GM12891 (cell line): ENCODE results near the gene SMAD7.
A peak's percentile ranks its signal among the peaks of the same experiment; 100 is the strongest.

ENCODE experiments used
- DNase-seq: peaks from one replicate; pipeline ENCODE4 v3.0.0; 2011; ENCODE audit warnings: low spot score; ENCODE audit not compliant: insufficient read length
- FAIRE-seq: peaks from 2 replicates; lab custom pipeline; 2011; peaks lifted over from hg19 to GRCh38; lab: Jason Lieb, UNC
- PAX5 ChIP-seq: IDR thresholded peaks from 2 replicates; pipeline ENCODE4 v1.6.1; 2011; ENCODE audit warnings: low read length, moderate library complexity, mild to moderate bottlenecking; ENCODE audit not compliant: insufficient read depth, severe bottlenecking
- POLR2A ChIP-seq: IDR thresholded peaks from 2 replicates; pipeline ENCODE4 v1.6.1; 2011; ENCODE audit warnings: low read depth, low read length, control low read depth
- POLR2AphosphoS5 ChIP-seq: IDR thresholded peaks from 2 replicates; pipeline ENCODE4 v1.6.1; 2011; ENCODE audit warnings: low read depth, low read length, control low read depth
- POU2F2 ChIP-seq: IDR thresholded peaks from 2 replicates; pipeline ENCODE4 v1.6.1; 2011; ENCODE audit warnings: low read depth, mild to moderate bottlenecking, control low read depth, low read length, moderate library complexity
- SPI1 ChIP-seq: IDR thresholded peaks from 2 replicates; pipeline ENCODE4 v1.6.1; 2011; ENCODE audit warnings: low read depth, low read length, control low read depth
- TAF1 ChIP-seq: IDR thresholded peaks from 2 replicates; pipeline ENCODE4 v1.6.1; 2011; ENCODE audit warnings: low read depth, low read length, control low read depth

SMAD7 gene

DNA sequence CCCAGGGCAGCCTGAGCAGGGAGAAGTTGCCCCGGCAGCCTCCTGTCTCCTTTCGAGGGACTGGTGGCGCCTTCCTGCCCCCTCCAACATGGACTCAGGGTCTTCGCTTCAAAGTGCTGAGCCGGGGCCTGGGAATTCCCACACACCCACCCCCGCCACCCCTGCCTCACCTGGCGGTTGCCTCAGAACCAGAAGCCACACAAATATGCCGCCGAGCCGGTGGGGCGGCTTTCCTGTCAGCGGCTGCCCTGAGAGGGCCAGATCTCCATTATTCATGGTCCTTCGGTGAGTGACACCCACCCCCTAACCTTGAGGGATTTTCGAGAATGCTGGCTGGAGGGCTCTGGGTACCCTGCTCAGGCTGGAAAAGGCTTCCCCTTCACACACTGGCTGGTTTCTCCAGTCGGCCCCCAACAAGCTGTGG lies 71.7 kb downstream of the SMAD7 start:
- TF ChIP-seq POLR2A (no peak), POU2F2 (no peak), POLR2AphosphoS5 (no peak), SPI1 (no peak), TAF1 (no peak), PAX5 (no peak)
- FAIRE-seq (no peak), DNase-seq (no peak)

DNA sequence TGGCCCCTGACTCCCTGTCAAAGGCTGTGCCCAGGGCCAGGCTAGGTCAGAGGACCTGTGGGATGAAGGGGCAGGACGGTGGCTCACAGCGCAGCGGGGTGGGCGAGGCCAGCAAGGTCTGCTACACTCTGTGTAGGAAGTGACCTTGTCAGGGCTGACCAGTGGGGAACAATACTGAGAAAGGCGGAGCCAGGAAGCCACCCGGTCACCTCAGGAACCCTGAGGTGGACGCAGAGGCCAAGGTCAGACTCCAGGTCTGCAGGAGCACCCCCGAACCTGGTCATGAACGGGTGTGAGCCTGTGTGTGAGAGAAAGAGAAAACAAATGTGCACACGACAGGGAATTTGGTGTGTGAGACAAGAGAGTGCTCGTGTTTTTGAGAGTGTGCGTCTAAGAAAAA lies 72.3 kb downstream of the SMAD7 start:
- DNase-seq (no peak), FAIRE-seq (no peak)
- TF ChIP-seq PAX5 (no peak), POLR2AphosphoS5 (no peak), POU2F2 (no peak), POLR2A (no peak), TAF1 (no peak), SPI1 (no peak)

DNA sequence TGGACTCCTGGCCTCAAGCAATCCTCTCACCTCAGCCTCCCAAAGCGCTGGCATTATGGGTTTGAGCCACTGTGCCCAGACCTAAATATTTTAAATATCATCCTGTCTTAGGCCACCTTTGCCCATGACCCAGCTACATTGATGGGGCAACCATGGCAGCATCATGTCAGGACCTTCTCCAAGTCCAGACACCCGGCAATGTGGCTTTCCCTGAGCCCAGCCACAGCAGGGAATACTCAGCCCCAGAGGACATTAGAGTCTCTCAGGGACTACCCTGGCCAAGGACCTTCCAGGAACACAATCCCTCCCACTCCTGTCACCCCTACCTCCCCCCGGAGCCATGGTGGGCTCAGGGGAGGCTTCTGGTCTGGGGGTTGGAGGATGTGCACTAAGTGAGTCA lies 72.8 kb downstream of the SMAD7 start:
- DNase-seq (no peak), FAIRE-seq (no peak)
- no peak for TF ChIP-seq POLR2A
- TF ChIP-seq TAF1 = no peak
- TF ChIP-seq SPI1 = no peak
- no peak for TF ChIP-seq PAX5
- no peak for TF ChIP-seq POU2F2
- TF ChIP-seq POLR2AphosphoS5 = no peak

DNA sequence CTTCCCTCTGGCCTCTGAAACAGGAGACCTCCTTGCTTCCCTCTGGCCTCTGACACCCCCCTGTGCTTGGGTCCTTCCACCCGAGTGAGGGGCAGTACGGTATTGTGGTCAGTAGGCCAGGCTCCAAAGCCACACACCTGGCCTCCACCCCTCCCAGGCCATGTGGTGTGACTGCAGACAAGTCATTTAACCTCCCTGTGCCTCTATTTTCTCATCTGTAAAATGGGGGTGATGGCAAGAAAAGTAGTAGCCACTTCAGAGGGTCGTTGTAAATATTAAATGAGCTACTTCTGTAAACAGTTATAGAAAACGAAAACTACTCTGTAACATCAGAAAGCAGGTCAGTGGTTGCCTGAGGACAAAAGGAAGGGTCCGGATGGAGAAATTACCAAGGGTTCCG lies 74.2 kb downstream of the SMAD7 start:
- no peak for FAIRE-seq
- TF ChIP-seq POU2F2 (no peak), POLR2AphosphoS5 (no peak), POLR2A (no peak), TAF1 (no peak), SPI1 (no peak)

DNA sequence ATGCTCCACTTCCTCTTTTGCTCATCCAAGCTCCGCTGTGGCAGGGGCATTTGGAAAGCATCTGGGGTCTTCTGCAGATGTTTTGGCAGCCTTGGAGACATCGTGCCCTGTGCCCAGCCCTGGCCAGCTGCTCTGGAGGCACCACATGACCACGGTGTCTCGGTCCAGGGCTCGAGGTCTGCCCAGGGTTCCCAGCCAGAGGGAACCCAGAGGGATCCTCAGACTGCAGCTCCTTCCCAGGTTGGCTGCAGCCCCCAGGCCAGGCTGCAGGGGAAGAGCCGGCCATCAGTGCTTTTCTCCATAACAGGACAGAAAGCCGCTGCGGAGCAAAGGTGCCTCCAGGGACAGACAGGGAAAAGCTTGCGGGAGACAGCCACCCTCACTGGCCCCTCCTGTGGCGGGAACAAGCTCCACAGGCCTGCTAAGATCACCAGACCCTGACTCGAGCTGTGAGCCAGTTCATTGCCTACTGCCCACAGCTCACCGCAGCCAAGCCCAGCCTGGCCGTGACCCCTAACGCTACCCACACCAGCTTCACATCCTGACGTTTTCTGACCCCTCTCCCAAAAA lies 74.7 kb downstream of the SMAD7 start:
- DNase-seq = no peak
- FAIRE-seq = no peak
- TF ChIP-seq POLR2AphosphoS5 (no peak), SPI1 (peak; percentile 95), POLR2A (no peak), TAF1 (no peak)

More for the DNA sequence above, 74.2 kb downstream of the SMAD7 start:
- DNase-seq = no peak

DNA sequence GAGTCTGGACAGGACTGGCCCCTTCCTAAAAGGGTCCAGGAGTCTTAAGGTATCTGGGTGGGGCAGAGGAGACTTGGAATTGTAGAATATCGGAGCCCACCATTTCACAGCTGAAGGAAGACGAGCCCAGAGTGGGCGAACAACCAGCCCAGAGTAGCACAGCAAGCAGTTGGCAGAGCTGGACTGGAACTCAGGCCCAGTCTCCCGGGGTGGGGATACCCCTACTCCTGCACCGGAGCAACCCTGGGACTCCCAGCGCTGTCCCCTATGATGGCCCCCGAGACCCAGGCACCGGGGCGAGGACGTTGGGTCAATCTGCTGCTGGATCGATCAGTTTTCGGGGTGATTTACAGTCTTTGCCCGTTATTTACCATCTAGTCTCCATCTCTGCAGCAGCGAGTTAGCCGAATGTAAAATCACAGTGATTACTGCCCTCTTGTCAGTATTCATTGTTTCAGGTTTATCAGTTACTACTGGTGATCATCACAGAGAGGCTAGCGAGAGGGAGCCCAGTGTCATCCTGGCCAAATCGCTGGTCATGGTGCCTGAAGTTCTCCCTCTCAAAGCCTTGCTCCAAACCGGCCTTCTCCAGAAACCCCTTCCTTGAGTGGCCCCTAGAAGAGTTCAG lies 75.3 kb downstream of the SMAD7 start:
- TF ChIP-seq TAF1 (no peak), PAX5 (no peak), POU2F2 (no peak)
- FAIRE-seq (no peak), DNase-seq (no peak)

DNA sequence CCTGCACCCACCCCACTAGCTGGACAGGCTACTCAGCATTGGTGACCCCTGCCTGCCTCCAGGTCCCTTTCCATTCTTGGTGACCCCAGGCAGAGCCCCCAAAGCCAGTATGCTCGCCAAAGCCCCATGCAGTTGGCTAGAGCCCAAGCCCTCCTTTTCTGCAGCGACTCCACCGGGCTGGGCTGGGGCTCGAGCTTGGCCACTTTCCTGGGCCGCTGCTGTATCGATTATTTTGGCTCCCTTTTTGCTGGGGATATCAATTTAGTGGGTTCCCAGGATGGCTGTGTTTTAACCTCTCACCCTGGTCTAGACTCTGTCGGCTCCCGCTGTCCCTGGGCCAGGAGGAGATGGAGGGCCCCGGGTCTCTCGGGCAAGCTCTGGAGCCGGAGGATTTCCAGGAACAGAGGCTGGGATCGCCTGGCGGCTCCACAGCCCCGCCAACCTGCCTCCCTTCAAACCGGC lies 76.0 kb downstream of the SMAD7 start:
- FAIRE-seq (no peak), DNase-seq (no peak)
- TF ChIP-seq POLR2A (no peak), SPI1 (no peak), POU2F2 (no peak), POLR2AphosphoS5 (no peak), TAF1 (no peak), PAX5 (no peak)

DNA sequence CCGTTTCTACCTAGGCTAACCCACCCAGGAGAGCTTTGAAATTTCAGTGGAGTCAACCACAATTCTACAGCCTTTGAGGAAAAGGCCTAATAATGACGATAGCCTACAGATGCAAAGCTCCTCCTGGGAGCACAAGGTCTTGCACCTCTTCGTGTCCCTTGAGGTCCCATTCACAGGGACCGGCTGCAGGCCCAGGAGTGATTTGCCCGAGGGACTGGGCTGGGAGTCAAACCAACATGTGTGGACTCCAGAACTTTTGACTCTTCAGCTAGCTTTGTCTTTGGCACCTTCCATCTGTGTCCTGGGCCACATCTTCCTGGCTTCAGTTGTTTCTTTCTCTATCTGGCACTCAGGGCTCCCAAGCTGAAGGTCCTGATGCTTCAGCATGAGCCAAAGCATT lies 76.5 kb downstream of the SMAD7 start:
- DNase-seq (no peak), FAIRE-seq (no peak)
- TF ChIP-seq POU2F2 (no peak), POLR2AphosphoS5 (no peak), SPI1 (no peak), PAX5 (no peak), POLR2A (no peak), TAF1 (no peak)

DNA sequence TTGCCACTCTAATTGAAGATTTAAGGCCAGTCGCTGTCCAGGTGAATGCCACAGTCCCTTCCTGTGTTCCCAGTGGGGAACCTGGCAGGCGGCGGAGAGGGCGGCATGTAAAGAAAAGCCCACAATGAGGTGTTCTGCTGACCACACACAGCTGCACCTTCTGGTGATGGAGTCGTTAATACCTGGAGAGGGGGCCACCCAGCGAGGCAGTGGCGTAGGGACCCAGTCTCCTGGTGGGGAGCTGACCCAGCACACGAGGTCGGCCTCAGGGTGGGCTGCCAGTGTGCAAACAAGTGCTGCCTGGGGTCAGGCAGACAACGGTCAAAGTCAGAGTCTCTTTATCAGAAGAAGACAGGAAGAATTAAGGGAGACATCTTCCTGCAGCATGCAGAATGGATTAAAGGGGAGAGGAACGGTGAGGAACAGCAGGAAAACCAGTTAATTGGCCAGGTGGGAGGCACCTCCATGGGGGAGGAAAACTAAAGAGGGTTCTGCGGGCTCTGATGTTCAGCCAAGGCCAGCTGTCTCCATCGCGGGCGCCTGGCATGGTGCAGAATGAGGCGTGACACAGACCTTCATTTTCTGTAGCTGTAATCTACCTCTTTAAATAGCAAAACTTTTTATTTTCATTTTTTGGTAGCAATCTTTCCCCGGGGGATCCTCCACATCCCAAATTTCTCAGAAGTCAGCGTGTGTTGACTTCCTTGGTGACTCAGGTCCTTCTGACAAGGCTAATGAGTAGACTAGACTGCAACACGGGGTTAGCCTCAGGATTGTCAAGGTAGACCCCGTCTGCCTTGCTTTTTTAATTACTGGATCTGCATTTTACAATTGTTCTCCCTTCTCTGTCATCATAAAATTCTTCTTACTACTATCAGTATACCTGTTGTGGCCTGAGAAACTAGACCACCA lies 78.3 kb downstream of the SMAD7 start:
- no peak for DNase-seq
- TF ChIP-seq POLR2A (no peak), SPI1 (no peak), POLR2AphosphoS5 (no peak), POU2F2 (no peak), TAF1 (no peak), PAX5 (no peak)
- FAIRE-seq = no peak
